ENCODE results near the gene DIPK1B.

GRCh38 chr9:136692185-136693134 lies 19.9 kb upstream of the DIPK1B start:
- TF ChIP-seq CTCF (IDR thresholded peaks at IDR 0.05) = no peak
- no peak for TF ChIP-seq POLR2A (IDR thresholded peaks at IDR 0.05)
